SK-N-MC (cell line): ENCODE measurements around the gene MAST3.

Source experiments
- EZH2 ChIP-seq: fragments of 200-600 bp; sonication (generic); IDR thresholded peaks from one replicate; pipeline ENCODE4 v1.6.1; 2017; ENCODE audit warnings: antibody characterized with exemption
- FOXP2 ChIP-seq: optimal IDR thresholded peaks from 2 replicates; pipeline ENCODE3; 2011; ENCODE audit warnings: mild to moderate bottlenecking, moderate library complexity; ENCODE audit not compliant: insufficient read depth; ENCODE audit errors: extremely low read length, control extremely low read depth
- POLR2AphosphoS5 ChIP-seq: IDR thresholded peaks from 2 replicates; pipeline ENCODE4 v1.6.1; 2012; ENCODE audit warnings: mild to moderate bottlenecking, low read depth, low read length, borderline replicate concordance

- no peak for TF ChIP-seq POLR2AphosphoS5
- no peak for TF ChIP-seq EZH2
- TF ChIP-seq FOXP2, result no peak
Measured at GRCh38 chr19:18145391-18145999, 47.9 kb downstream of the MAST3 start.
